Measurements from ENCODE around the gene NGEF.

The NGEF gene

GRCh38 chr2:232929303-232930058, 83.6 kb downstream of the NGEF start:
- no peak for DNase-seq (ENCODE audit: low spot score)
- TF ChIP-seq, protein P1, sequence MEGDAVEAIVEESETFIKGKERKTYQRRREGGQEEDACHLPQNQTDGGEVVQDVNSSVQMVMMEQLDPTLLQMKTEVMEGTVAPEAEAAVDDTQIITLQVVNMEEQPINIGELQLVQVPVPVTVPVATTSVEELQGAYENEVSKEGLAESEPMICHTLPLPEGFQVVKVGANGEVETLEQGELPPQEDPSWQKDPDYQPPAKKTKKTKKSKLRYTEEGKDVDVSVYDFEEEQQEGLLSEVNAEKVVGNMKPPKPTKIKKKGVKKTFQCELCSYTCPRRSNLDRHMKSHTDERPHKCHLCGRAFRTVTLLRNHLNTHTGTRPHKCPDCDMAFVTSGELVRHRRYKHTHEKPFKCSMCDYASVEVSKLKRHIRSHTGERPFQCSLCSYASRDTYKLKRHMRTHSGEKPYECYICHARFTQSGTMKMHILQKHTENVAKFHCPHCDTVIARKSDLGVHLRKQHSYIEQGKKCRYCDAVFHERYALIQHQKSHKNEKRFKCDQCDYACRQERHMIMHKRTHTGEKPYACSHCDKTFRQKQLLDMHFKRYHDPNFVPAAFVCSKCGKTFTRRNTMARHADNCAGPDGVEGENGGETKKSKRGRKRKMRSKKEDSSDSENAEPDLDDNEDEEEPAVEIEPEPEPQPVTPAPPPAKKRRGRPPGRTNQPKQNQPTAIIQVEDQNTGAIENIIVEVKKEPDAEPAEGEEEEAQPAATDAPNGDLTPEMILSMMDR (IDR thresholded peaks at IDR 0.05; ENCODE audit: extremely low read depth, missing control alignments): no peak

DNA sequence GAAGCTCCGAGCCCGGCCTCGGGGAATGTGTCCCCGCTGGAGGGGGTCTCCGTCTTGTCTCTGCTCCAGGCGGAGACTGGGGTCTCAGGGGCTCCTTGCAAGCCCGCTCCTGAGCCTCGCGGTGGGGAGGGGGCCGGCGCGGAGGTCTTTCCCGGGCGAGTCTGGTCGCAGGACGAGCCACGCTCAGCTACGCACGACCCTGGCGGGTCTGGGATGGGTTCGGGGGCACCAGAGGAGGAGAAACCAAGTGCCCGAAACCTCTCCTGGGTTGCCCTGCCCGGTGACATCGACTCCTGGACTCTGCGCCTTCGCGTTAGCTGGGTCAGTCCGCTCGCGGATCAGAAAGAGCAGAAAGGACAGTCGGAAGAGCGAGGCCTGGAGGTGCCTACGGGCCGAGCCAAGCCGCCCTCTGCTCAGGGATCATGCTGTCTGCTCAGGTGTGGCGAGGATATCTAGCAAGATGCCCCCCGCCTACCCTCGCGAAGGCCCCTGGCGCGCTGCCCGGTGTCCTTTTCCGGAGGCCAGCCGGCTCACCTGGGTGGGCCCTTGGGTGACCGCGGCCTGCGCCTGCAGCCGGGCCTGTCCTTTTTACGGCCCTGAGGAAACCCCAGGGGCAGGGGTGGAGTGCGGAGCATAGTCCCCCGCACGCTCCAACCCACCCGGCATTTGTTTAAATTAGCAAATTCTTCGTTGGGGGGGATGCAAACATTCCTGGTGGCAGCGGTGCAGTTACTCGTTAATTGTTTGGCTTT, 84.3 kb downstream of the NGEF start:
- TF ChIP-seq, protein P1 (IDR thresholded peaks at IDR 0.05; ENCODE audit: extremely low read depth, missing control alignments): no peak
- DNase-seq (ENCODE audit: low spot score): peak; percentile 41

DNA sequence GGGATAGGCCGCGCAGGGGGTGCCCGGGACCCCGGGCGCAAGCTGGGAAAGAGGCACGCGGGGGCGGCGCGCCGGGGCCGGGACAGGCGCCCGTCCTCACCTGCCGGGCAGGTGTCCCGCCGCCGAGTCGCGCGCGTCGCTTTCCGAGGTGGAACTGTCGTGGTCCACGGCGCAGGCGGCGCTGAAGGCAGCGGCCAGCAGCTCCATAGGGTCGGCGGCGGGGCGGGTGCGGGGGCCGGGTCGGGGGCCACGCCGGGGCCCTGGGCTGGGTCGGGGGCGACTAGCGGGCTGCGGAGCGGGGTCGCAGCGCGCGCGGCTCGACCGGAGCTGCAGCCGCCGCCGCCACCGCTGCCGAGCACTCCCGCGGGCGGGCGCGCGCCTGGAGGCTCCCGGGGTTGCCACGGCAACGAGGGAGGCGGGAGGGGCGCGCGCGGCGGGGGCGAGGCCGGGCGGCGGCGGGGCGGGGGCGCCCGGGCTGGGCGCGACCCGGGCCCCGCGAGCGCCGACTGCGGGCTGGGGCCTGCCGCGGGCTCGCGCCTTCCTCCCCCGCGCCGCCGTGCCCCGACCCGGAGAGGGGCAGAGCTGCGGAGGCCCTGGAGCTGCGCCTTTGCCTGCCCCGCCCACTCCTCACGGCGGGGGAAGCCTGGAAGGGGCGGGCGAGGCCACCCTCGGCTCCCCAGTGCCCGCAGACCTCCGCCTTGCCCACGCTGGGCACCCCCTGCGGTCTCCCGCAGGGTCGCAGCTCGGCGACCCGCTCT, 85.1 kb downstream of the NGEF start:
- DNase-seq (ENCODE audit: low spot score): peak; percentile 60
- TF ChIP-seq, protein P1 (IDR thresholded peaks at IDR 0.05; ENCODE audit: extremely low read depth, missing control alignments): no peak

DNA sequence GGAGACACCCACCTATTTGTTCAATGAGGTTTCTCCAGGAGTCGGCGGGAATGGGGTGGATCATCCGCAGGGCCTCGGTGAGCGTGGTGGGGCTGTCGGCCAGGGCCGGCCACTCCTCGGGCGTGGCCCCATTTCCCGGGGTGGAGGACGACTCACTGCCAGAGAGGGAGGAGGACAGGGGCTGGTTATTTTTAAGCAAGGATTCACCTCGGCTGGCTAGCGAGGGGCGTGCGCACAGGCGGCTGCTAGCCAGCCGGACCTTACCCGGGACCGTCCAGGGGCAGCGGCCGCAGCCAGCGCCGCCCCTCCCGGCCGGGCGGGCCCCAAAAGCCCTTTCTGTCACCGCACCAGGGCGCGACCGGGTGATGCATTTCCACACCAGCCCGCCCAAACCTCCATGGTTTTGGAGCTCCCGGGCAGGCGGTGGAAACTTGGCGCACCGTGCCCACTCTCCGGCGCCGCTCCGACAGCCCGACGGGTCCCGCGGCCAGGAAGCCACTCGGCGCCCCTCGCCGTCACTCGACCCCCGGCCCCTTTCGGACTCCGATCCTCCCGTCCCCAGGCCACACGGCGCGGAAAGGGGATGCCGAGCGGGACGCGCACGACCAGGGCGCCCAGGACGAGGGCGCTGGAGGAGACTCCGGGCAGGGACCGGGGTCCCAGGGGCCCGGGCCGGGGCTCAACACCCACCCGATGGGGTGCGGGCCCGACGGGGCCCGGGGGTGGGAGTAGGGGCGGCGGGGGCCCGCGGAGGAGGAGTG, 85.8 kb downstream of the NGEF start:
- TF ChIP-seq, protein P1 (IDR thresholded peaks at IDR 0.05; ENCODE audit: extremely low read depth, missing control alignments): no peak
- peak; percentile 51 for DNase-seq (ENCODE audit: low spot score)

DNA sequence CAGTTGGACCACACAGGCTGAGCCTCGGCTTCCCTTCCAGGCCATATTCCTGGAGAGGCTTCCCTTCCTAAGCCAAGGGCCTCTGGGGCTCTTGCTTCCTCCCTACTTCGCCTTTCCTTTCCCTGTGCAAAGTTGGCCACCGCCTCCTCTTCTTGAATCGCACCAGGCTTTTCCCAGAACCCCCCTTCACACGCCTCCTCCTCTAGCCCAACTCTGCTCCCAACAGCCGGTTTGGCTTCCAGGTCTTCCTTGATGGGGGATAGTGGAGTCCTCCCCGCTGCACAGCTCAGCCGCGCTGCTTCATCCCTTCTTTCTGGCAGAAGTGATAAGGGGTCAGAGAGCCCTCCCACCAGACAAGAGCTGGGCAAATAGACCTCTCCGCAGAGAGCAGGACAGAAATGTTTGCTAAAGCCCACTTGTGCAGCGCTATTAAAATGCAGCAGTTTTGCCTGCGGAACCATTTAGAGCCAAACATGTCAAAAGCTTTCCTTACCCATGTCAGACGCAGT, 86.6 kb downstream of the NGEF start:
- TF ChIP-seq, protein P1 (IDR thresholded peaks at IDR 0.05; ENCODE audit: extremely low read depth, missing control alignments): no peak
- DNase-seq (ENCODE audit: low spot score): no peak

GRCh38 chr2:232925821-232926156, 87.3 kb downstream of the NGEF start:
- DNase-seq (ENCODE audit: low spot score): no peak
- TF ChIP-seq, protein P1 (IDR thresholded peaks at IDR 0.05; ENCODE audit: extremely low read depth, missing control alignments): no peak
